Measurements from ENCODE around the gene HEXIM2. TPM values are rescaled to one million over a fixed set of nuclear protein-coding genes. Genes with fewer than 3 reads are reported as not detected.
"Not testable (repeated sequence)": the region's sequence is repeated elsewhere in the genome, so short reads cannot be mapped to it uniquely, and the experiment has no call there.

Gene HEXIM2
- total RNA-seq, 2 experiments from 2014 or later: 5.3 to 5.6 TPM

GRCh38 chr17:45119964-45120363 is 41.7 kb upstream of the HEXIM2 start:
- Mint-ChIP-seq H3K9me3 (no peaks in the 10 kb centered on the region), H3K27ac (no peak overlapping the region), H3K27me3 (peaks cover 1% of the 10 kb centered on the region), H3K4me3 (no peak overlapping the region), H3K4me1 (ENCODE audit: low read depth) (no peaks in the 10 kb centered on the region), H3K36me3 (no peaks in the 10 kb centered on the region)
- no peak for DNase-seq
- CTCF ChIA-PET: interaction anchor here (4.0 kb wide), 1 partner anchor 15 kb away, joined by 14 read pairs; the partner anchor contains the start of gene ACBD4
- intact Hi-C loops (cut with micrococcal nuclease): no loop called here
- POLR2A ChIA-PET: no interaction called here

GRCh38 chr17:45120558-45120957 is 41.1 kb upstream of the HEXIM2 start:
- H3K27ac Mint-ChIP-seq: no peak overlapping the region

GRCh38 chr17:45121055-45121454 is 40.6 kb upstream of the HEXIM2 start:
- H3K9me3 Mint-ChIP-seq: no peaks in the 10 kb centered on the region
- DNase-seq: no peak
- no peaks in the 10 kb centered on the region for H3K4me1 Mint-ChIP-seq (ENCODE audit: low read depth)
- H3K36me3 Mint-ChIP-seq: no peaks in the 10 kb centered on the region
- peaks cover 1% of the 10 kb centered on the region for H3K27me3 Mint-ChIP-seq
- intact Hi-C loops (cut with micrococcal nuclease): no loop called here
- no peak overlapping the region for H3K4me3 Mint-ChIP-seq
- ChIA-PET CTCF (interaction anchor here (4.0 kb wide), 1 partner anchor 14 kb away, joined by 14 read pairs; the partner anchor contains the start of gene ACBD4), POLR2A (no interaction called here)
- no peak overlapping the region for H3K27ac Mint-ChIP-seq

More at GRCh38 chr17:45120558-45120957, 41.1 kb upstream of the HEXIM2 start:
- ChIA-PET CTCF (interaction anchor here (4.0 kb wide), 1 partner anchor 15 kb away, joined by 14 read pairs; the partner anchor contains the start of gene ACBD4), POLR2A (no interaction called here)
- no peak for DNase-seq
- Mint-ChIP-seq H3K4me1 (ENCODE audit: low read depth) (no peaks in the 10 kb centered on the region), H3K4me3 (no peak overlapping the region), H3K36me3 (no peaks in the 10 kb centered on the region), H3K27me3 (peaks cover 1% of the 10 kb centered on the region), H3K9me3 (no peaks in the 10 kb centered on the region)
- intact Hi-C loops (cut with micrococcal nuclease): no loop called here

GRCh38 chr17:45123076-45123770 is 38.5 kb upstream of the HEXIM2 start:
- intact Hi-C loops (cut with micrococcal nuclease): no loop called here
- Mint-ChIP-seq H3K27ac (no peak overlapping the region), H3K27me3 (peaks cover 1% of the 10 kb centered on the region), H3K4me3 (no peak overlapping the region), H3K4me1 (ENCODE audit: low read depth) (no peaks in the 10 kb centered on the region), H3K9me3 (no peaks in the 10 kb centered on the region), H3K36me3 (no peaks in the 10 kb centered on the region)
- DNase-seq: no peak
- ChIA-PET POLR2A (no interaction called here), CTCF (interaction anchor here (1.5 kb wide), 1 partner anchor 12 kb away, joined by 11 read pairs; the partner anchor contains the start of gene ACBD4)

DNA sequence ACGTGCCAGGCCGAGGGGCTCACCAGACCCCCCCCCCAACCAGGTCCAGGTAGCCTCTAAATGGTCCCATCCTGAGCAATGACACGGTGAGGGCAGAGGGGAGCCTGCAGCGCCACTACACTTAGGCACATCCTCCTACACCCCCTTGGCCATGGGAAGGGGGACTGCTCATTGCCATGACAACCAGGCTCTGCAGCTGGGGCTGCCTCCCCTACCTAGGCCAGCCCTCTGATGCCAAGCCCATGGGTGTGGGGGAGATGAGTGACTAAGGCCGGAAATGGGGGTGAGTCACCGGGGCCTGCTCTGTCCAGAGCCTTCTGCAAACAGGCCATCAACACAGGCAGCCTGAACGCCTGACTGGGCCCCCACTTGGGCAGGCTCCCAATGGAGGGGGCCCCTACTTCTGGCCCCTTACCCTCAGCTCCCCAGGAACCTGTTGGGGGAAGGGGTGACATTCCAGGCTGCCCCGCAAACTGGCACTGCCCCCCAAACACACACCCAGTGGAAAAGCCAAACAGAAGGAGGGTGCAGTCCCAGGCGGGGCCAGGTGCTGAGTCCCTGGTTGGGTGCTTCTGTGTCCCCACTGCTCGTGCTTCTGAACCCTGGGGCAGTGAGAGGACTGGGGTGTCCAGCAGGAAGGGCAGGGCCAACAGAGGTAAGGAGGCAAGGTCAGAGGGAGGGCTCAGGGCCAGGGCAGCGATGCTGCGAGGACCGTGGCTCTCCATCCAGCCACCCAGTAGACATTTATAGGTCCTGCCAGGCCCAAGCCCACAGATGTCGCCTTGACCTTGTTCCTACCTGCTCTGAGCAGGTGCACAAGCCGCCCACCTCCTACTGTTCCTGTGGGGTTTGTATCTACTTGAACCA is 37.5 kb upstream of the HEXIM2 start:
- no peak overlapping the region for H3K4me3 Mint-ChIP-seq
- ChIA-PET POLR2A (no interaction called here), CTCF (interaction anchor here (1.5 to 2.0 kb wide), 3 partner anchors 11 to 25 kb away, joined by 6 to 11 read pairs (median 10); partner anchors contain the start of gene ACBD4)
- H3K27me3 Mint-ChIP-seq: peaks cover 1% of the 10 kb centered on the region
- H3K36me3 Mint-ChIP-seq: no peaks in the 10 kb centered on the region
- intact Hi-C loops (cut with micrococcal nuclease): no loop called here
- H3K27ac Mint-ChIP-seq: no peak overlapping the region
- no peaks in the 10 kb centered on the region for H3K4me1 Mint-ChIP-seq (ENCODE audit: low read depth)
- DNase-seq: peak; percentile 62
- H3K9me3 Mint-ChIP-seq: no peaks in the 10 kb centered on the region

DNA sequence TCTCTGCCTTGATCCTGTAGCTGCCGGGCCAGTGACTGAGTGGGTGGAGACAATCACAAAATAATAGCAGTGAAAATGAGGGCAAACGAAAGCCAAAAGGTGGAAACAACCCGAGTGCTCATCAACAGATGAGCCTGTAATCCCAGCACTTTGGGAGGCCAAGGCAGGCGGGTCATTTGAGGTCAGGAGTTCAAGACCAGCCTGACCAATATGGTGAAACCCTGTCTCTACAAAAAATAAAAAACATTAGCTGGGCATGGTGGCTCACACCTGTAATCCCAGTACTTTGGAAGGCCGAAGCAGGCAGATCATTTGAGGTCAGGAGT is 36.9 kb upstream of the HEXIM2 start:
- H3K36me3 Mint-ChIP-seq; H3K4me3 Mint-ChIP-seq; H3K4me1 Mint-ChIP-seq (ENCODE audit: low read depth); H3K27me3 Mint-ChIP-seq; POLR2A ChIA-PET; H3K27ac Mint-ChIP-seq; DNase-seq; intact Hi-C loops (cut with micrococcal nuclease); H3K9me3 Mint-ChIP-seq: not testable (repeated sequence)
- CTCF ChIA-PET: interaction anchor here (1.9 to 2.0 kb wide), 2 partner anchors 11 to 25 kb away, joined by 6 to 10 read pairs; partner anchors contain the start of gene ACBD4

GRCh38 chr17:45125509-45125908 is 36.2 kb upstream of the HEXIM2 start:
- H3K27me3 Mint-ChIP-seq: peaks cover 4% of the 10 kb centered on the region
- no peak overlapping the region for H3K4me3 Mint-ChIP-seq
- no peak overlapping the region for H3K27ac Mint-ChIP-seq
- no peaks in the 10 kb centered on the region for H3K36me3 Mint-ChIP-seq
- DNase-seq: no peak
- ChIA-PET CTCF (interaction anchor here (1.9 to 2.0 kb wide), 2 partner anchors 10 to 26 kb away, joined by 6 to 10 read pairs; partner anchors contain the start of gene ACBD4), POLR2A (no interaction called here)
- intact Hi-C loops (cut with micrococcal nuclease): no loop called here
- H3K4me1 Mint-ChIP-seq (ENCODE audit: low read depth): no peaks in the 10 kb centered on the region
- H3K9me3 Mint-ChIP-seq: no peaks in the 10 kb centered on the region

GRCh38 chr17:45127207-45127547 is 34.5 kb upstream of the HEXIM2 start:
- H3K4me1 Mint-ChIP-seq (ENCODE audit: low read depth): no peaks in the 10 kb centered on the region

DNA sequence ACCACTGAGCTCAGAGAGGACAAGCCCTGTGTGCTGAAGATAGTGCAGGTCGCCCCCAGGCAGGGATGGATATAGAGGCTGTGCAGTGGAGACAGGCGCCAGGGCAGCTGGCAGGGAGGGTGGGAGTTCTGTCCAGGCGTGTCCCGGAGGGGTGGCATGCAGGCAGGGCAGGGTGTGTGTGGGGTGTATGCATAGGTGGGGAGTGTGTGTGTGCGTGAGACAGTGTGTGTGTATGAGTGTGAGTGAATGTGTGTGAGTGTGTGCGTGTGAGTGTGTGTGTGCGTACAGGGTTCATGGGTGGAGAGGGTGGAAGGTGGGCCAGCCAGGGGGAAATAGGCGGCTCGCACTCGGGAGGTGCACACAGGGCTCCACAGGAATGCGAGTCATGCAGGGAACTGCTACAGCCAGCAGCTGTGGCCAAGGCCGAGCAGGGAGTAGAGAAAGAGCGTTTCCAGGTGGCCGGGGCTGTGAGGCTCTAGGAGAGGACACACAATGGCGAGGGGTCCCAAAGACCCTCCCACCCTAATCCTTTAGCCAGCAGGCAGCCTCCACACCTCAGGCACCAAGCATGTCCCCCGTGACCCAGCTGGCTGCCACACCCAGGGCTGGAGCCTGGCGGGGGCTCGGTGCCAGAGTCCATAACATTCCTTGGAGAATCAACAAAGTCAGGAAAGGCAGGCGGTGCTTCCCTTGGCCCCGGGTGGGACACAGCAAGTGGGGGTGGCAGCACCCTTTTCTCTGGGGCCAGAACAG is 34.0 kb upstream of the HEXIM2 start:
- Mint-ChIP-seq H3K27ac (no peak overlapping the region), H3K27me3 (peaks cover 6% of the 10 kb centered on the region), H3K4me3 (no peak overlapping the region), H3K9me3 (no peaks in the 10 kb centered on the region), H3K36me3 (no peaks in the 10 kb centered on the region), H3K4me1 (ENCODE audit: low read depth) (no peaks in the 10 kb centered on the region)
- DNase-seq: no peak
- POLR2A ChIA-PET: no interaction called here
- CTCF ChIA-PET: no interaction called here
- intact Hi-C loops (cut with micrococcal nuclease): no loop called here

More at GRCh38 chr17:45127207-45127547, 34.5 kb upstream of the HEXIM2 start:
- POLR2A ChIA-PET: no interaction called here
- Mint-ChIP-seq H3K9me3 (no peaks in the 10 kb centered on the region), H3K27me3 (peaks cover 6% of the 10 kb centered on the region), H3K4me3 (no peak overlapping the region), H3K36me3 (no peaks in the 10 kb centered on the region), H3K27ac (no peak overlapping the region)
- intact Hi-C loops (cut with micrococcal nuclease): no loop called here
- CTCF ChIA-PET: no interaction called here
- DNase-seq: no peak

DNA sequence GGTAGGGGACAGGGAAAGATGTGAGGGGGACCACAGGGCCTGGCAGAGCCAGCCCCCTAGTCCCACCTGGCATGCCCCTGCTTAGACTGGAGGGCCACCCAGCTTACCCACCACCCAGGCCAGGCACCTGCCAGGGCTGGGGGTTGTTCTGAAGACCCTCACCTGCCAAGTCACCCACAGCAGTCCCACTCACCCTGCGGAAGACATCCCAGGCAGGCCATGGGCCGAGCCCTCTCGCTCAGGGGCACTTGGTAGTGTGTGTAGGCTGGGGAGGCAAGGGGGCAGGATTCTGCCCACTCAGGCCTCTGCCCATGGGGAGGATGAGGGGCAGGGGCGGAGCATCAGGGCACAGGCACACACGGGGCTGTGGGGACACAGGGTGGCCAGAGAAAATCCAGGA is 33.3 kb upstream of the HEXIM2 start:
- CTCF ChIA-PET: no interaction called here
- Mint-ChIP-seq H3K36me3 (no peaks in the 10 kb centered on the region), H3K4me3 (no peak overlapping the region), H3K9me3 (no peaks in the 10 kb centered on the region), H3K27me3 (peaks cover 6% of the 10 kb centered on the region), H3K27ac (no peak overlapping the region), H3K4me1 (ENCODE audit: low read depth) (peaks cover 2% of the 10 kb centered on the region)
- intact Hi-C loops (cut with micrococcal nuclease): no loop called here
- POLR2A ChIA-PET: no interaction called here
- DNase-seq: no peak

DNA sequence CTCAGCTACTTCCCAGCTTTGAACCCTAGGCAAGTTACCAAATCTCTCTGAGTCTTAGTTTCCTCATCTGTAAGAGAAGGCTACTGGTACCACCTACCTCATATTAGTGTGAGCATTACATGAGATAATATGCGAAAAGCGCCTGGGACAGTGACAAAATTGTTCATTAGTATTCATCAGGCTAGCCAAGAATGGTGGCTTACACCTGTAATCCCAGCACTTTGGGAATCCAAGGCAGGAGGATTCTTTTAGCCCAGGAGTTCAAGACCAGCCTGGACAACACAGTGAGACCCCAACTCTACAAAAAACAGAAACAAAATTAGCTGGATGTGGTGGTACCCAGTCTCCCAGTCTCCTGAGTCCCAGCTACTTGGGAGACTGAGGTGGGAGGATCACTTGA is 32.7 kb upstream of the HEXIM2 start:
- CTCF ChIA-PET: interaction anchor here (2.1 to 2.9 kb wide), 2 partner anchors 69 to 209 kb away, joined by 5 to 8 read pairs; no protein-coding TSS in a partner anchor
- DNase-seq: no peak
- Mint-ChIP-seq H3K9me3 (no peaks in the 10 kb centered on the region), H3K4me1 (ENCODE audit: low read depth) (peaks cover 4% of the 10 kb centered on the region), H3K27ac (no peak overlapping the region), H3K4me3 (no peak overlapping the region), H3K36me3 (no peaks in the 10 kb centered on the region), H3K27me3 (peaks cover 6% of the 10 kb centered on the region)
- POLR2A ChIA-PET: no interaction called here
- intact Hi-C loops (cut with micrococcal nuclease): no loop called here

DNA sequence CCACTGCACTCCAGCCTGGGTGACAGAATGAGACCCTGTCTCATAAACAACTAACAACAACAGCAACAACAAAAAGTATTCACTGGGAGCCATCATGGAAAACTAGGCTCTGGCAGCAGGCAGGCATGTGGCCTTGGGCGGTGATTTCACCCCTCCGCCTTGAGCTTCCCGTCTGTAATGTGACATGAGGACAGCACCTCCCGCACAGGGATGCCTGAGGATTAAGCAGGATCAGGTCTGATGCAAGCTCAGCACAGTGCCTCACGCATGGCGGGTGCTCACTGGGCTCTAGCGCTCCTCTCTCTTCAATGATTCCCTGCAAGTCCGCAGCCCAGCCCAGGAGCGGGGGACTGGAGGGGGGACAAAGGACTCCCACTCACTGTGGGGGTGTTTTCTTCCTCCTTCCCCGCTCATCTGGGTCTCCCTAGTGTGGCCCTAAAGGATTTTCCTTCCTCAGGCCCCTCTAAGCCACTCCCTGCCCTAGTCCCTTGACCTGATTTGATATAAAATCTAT is 32.2 kb upstream of the HEXIM2 start:
- Mint-ChIP-seq H3K4me3 (no peak overlapping the region), H3K4me1 (ENCODE audit: low read depth) (peaks cover 4% of the 10 kb centered on the region), H3K27me3 (peaks cover 6% of the 10 kb centered on the region), H3K36me3 (no peaks in the 10 kb centered on the region), H3K9me3 (no peaks in the 10 kb centered on the region), H3K27ac (no peak overlapping the region)
- no peak for DNase-seq
- CTCF ChIA-PET: interaction anchor here (1.2 to 2.9 kb wide), 3 partner anchors 43 to 209 kb away, joined by 3 to 8 read pairs (median 5); no protein-coding TSS in a partner anchor
- POLR2A ChIA-PET: no interaction called here
- intact Hi-C loops (cut with micrococcal nuclease): no loop called here

Measured in activated CD4-positive, alpha-beta memory T cell treated with anti-CD3 and anti-CD28 coated beads for 36 hours (primary cell).